ENCODE data around the gene MOB3C.
A peak's percentile ranks its signal among the peaks of the same experiment; 100 is the strongest.

The MOB3C gene

DNA sequence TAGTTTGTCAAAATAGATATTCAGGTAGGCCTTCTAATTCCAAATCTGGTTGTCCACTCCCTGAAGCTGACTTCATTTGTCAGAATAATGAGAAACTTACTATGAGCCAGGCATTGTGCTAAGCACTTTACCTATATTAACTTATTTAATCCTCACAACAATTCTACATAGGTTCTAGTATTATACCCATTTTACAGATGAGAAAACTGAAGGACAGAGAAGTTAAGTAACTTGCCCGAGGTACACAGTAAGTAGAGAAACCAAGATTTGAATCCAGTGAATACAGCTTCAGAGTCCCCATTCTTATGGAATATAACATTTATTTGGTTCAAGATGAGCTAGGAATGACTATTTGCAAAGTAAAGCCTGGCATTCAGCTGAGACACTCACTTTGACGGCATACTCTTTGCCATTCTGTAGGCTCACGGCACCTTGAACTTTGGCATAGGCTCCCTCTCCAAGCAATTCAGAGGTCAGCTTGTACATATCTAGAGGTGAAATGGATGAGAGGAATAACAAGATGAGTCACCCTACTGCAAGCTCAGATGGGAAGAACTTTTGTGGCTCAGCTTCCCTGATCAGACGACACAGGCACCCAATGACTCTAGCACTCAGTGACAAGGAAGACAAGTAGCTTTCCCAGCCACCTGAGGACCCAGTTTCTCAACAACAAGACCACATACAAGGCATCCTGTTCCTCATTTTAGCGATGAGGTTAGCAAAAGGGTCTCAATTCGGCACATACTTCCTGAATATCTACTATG is 36.3 kb downstream of the MOB3C start:
- peak in 1 of 2 donors; percentile 15 for DNase-seq (ENCODE audit: low read depth in 2 of 2)
- TF ChIP-seq, protein P1, sequence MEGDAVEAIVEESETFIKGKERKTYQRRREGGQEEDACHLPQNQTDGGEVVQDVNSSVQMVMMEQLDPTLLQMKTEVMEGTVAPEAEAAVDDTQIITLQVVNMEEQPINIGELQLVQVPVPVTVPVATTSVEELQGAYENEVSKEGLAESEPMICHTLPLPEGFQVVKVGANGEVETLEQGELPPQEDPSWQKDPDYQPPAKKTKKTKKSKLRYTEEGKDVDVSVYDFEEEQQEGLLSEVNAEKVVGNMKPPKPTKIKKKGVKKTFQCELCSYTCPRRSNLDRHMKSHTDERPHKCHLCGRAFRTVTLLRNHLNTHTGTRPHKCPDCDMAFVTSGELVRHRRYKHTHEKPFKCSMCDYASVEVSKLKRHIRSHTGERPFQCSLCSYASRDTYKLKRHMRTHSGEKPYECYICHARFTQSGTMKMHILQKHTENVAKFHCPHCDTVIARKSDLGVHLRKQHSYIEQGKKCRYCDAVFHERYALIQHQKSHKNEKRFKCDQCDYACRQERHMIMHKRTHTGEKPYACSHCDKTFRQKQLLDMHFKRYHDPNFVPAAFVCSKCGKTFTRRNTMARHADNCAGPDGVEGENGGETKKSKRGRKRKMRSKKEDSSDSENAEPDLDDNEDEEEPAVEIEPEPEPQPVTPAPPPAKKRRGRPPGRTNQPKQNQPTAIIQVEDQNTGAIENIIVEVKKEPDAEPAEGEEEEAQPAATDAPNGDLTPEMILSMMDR (IDR thresholded peaks at IDR 0.05; ENCODE audit: low read depth, low read length) = no peak

DNA sequence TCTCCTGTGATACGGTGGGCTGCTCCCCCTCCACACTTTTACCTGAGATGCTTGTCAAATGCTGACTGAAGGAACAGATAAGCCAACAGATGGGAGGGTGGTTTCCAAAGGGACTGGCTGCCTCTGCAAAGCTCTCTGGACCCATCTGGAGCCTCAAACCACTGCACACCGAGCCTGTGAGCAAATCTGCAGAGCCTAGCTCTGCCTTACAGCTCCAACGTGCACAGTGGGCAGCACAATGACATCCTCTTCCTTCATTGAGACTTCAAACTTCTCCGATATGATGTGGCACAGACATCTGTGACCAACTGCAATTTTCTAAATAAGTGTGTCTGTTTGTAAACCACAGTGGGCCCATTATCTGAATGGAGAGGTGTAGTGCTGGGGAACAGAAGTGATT is 38.9 kb downstream of the MOB3C start:
- TF ChIP-seq, protein P1 (IDR thresholded peaks at IDR 0.05; ENCODE audit: low read depth, low read length) = no peak
- no peak overlapping the region for H3K4me3 ChIP-seq (replicated peaks in 1 of 2; ENCODE audit: low read depth in 2 of 2, low read length in 2 of 2)
- no peak for DNase-seq (ENCODE audit: low read depth in 2 of 2)

More for the DNA sequence above, 36.3 kb downstream of the MOB3C start:
- H3K4me3 ChIP-seq (replicated peaks in 1 of 2; ENCODE audit: low read depth in 2 of 2, low read length in 2 of 2) = no peak overlapping the region

DNA sequence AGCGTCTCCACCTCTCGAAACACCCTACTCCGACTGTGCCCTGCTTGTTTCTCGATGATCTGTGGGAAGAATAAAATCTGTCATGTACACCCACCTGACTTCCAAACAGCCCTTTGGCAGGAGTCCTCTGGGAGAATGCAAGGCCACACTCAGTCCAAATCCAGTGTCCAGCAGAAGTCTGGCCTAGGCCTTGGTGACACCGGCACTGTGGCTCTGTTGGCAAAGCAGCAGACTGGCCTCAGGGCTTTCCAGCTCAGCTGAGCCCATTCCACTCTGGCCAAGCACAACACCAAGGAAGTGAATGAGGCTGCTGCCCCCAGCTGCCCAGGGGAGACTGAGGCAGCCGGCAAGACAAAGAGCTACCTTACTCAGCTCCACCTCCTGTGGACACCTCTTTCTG is 40.0 kb downstream of the MOB3C start:
- TF ChIP-seq, protein P1 (IDR thresholded peaks at IDR 0.05; ENCODE audit: low read depth, low read length) = no peak
- DNase-seq (ENCODE audit: low read depth in 2 of 2) = no peak
- H3K4me3 ChIP-seq (replicated peaks in 1 of 2; ENCODE audit: low read depth in 2 of 2, low read length in 2 of 2) = no peak overlapping the region

DNA sequence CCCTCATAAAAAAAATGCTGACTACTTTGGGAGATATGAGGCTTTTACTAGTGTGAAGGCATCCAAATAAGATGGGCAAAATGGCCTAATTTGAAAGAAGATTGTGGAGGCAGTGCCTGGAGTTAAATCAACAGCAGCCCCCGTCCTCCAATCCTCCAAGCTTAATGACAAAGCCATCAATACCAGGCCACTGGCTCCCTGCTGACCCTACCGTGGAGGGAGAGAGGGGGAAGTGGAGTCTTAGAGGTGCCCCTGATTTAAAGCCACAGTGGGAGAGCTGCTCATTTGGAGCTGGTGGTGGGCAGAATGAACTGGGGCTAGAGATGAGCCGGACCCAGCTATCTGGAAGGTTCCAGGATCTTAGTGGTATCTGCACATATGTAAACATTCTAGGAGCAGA is 40.8 kb downstream of the MOB3C start:
- no peak for DNase-seq (ENCODE audit: low read depth in 2 of 2)
- no peak overlapping the region for H3K4me3 ChIP-seq (replicated peaks in 1 of 2; ENCODE audit: low read depth in 2 of 2, low read length in 2 of 2)
- TF ChIP-seq, protein P1 (IDR thresholded peaks at IDR 0.05; ENCODE audit: low read depth, low read length) = no peak

DNA sequence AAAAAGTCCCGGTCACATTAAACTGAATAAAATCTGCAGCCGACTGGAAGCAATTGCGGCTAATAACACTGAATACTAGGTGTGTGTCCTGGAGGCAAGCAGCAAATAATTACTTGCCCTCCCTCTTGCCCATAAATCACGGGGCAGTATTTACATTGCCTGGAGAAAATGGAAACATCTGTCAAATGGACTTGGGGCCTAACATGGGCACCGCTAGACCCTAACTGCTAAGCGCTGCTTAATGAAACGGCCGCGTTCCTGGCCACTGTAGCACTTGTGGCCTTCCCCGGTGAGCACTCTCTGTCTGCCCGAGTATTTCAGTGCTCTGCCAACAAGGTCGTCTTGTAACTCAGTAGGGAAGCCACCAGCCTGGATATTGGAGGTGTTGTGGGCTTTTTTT is 41.3 kb downstream of the MOB3C start:
- no peak for DNase-seq (ENCODE audit: low read depth in 2 of 2)
- TF ChIP-seq, protein P1 (IDR thresholded peaks at IDR 0.05; ENCODE audit: low read depth, low read length) = no peak
- no peak overlapping the region for H3K4me3 ChIP-seq (replicated peaks in 1 of 2; ENCODE audit: low read depth in 2 of 2, low read length in 2 of 2)

DNA sequence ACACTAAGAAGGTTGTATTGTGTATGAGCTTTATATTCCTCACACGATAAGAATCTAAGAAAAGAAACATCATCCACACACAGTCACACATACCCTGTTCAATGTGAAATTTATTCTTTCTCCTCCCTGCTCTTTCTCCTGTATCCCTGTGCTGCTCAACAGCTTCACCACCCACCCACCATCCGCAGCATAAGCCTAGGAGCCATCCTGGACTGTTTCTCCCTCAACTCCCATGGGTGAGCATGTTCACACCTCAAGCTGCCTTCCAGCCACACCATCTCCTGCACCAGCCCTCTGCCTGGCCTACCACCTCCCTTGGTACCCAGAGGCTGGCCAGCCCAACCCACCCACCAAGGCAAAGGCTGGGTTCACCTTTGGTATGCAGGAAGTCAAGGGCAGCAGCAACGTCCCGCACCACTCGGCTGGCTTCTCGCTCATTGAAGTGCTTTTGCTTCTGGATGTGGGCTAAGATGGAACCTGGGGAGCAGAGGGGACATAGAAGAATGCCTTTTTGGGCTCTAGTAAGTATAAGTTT is 44.9 kb downstream of the MOB3C start:
- no peak for DNase-seq (ENCODE audit: low read depth in 2 of 2)
- TF ChIP-seq, protein P1 (IDR thresholded peaks at IDR 0.05; ENCODE audit: low read depth, low read length) = no peak
- no peak overlapping the region for H3K4me3 ChIP-seq (replicated peaks in 1 of 2; ENCODE audit: low read depth in 2 of 2, low read length in 2 of 2)

All from cardiac fibroblast (primary cell).